GM19463 (cell line): ENCODE data around the gene TSPAN14.
"Not testable (repeated sequence)": the region's sequence is repeated elsewhere in the genome, so short reads cannot be mapped to it uniquely, and the experiment has no call there.

Experiments
- ATAC-seq: cut with Tn5 transposase; IDR thresholded peaks from one replicate; pipeline ENCODE4 v1.9.1; 2021; ENCODE audit warnings: mild to moderate bottlenecking, moderate library complexity; ENCODE audit not compliant: unreplicated experiment

The TSPAN14 gene

GRCh38 chr10:80468002-80468401 lies 13.9 kb downstream of the TSPAN14 start:
- no peak for ATAC-seq

- no peak for ATAC-seq
Measured at GRCh38 chr10:80468806-80469421, 14.8 kb downstream of the TSPAN14 start.

GRCh38 chr10:80470266-80470665 lies 16.2 kb downstream of the TSPAN14 start:
- ATAC-seq, result no peak

GRCh38 chr10:80471001-80471400 lies 16.9 kb downstream of the TSPAN14 start:
- no peak for ATAC-seq

- ATAC-seq, result peak; percentile 46
Measured at GRCh38 chr10:80471715-80472233, 17.7 kb downstream of the TSPAN14 start.

GRCh38 chr10:80472234-80473095 lies 18.4 kb downstream of the TSPAN14 start:
- peak; percentile 87 for ATAC-seq

- no peak for ATAC-seq
Measured at GRCh38 chr10:80473096-80473657, 19.1 kb downstream of the TSPAN14 start.

- no peak for ATAC-seq
Measured at GRCh38 chr10:80473692-80474596, 19.8 kb downstream of the TSPAN14 start.

- ATAC-seq, result no peak
Measured at GRCh38 chr10:80474597-80474910, 20.4 kb downstream of the TSPAN14 start.

GRCh38 chr10:80474941-80475340 lies 20.8 kb downstream of the TSPAN14 start:
- ATAC-seq, result no peak

- not testable (repeated sequence) for ATAC-seq
Measured at GRCh38 chr10:80475641-80476040, 21.5 kb downstream of the TSPAN14 start.

GRCh38 chr10:80476685-80477084 lies 22.6 kb downstream of the TSPAN14 start:
- ATAC-seq, result no peak

- ATAC-seq, result no peak
Measured at GRCh38 chr10:80477813-80478212, 23.7 kb downstream of the TSPAN14 start.

- not testable (repeated sequence) for ATAC-seq
Measured at GRCh38 chr10:80480373-80480772, 26.3 kb downstream of the TSPAN14 start.

GRCh38 chr10:80480852-80481251 lies 26.7 kb downstream of the TSPAN14 start:
- no peak for ATAC-seq

- no peak for ATAC-seq
Measured at GRCh38 chr10:80484243-80484642, 30.1 kb downstream of the TSPAN14 start.

GRCh38 chr10:80484676-80485075 lies 30.6 kb downstream of the TSPAN14 start:
- no peak for ATAC-seq

GRCh38 chr10:80485076-80485945 lies 31.2 kb downstream of the TSPAN14 start:
- no peak for ATAC-seq

GRCh38 chr10:80485946-80486764 lies 32.0 kb downstream of the TSPAN14 start:
- no peak for ATAC-seq
